SK-N-SH (cell line): Measurements from ENCODE around the gene TMEM170B. TPM values are rescaled to one million over a fixed set of nuclear protein-coding genes. Genes with fewer than 3 reads are reported as not detected.

ENCODE experiments used
- CTCF ChIA-PET: fragments of 300-600, 350-600 bp; formaldehyde crosslinking; extraction: SDS; loops from one replicate; lab custom pipeline; 2021; lab: Yijun Ruan, JAX
- POLR2A ChIA-PET: fragments of 350-600 bp; sonication (Branson Sonifier 250); formaldehyde crosslinking; extraction: SDS; loops from one replicate; lab custom pipeline; 2020; ENCODE audit warnings: antibody characterized with exemption, inconsistent platforms; lab: Yijun Ruan, JAX
- DNase-seq: peaks from one replicate; pipeline ENCODE4 v3.0.0; 2012
- H2AFZ ChIP-seq: fragments of 200-600 bp; sonication (generic); 2 replicates; pipeline ENCODE4 v1.8.1; 2016; ENCODE audit warnings: antibody characterized with exemption, mild to moderate bottlenecking, low read depth
- H3F3A ChIP-seq: fragments of 200-600 bp; sonication (generic); replicated peaks from 2 replicates; pipeline ENCODE3; 2016; ENCODE audit warnings: antibody characterized with exemption, mild to moderate bottlenecking; ENCODE audit not compliant: insufficient read depth
- H3K27ac ChIP-seq, 2 experiments: fragments of 200-500 bp in 1 of 2; fragments of 200-600 bp in 1 of 2; sonication (Bioruptor generic) in 1 of 2; sonication (generic), shearing (Covaris generic) in 1 of 2; 2 replicates each; pipeline versions ENCODE4 v1.5.1 to v1.6.1; 2014 to 2016; ENCODE audit warnings: low read depth in 2 of 2, inconsistent platforms in 1 of 2, low read length in 1 of 2, mild to moderate bottlenecking in 1 of 2, mixed read lengths in 1 of 2
- H3K27me3 ChIP-seq: fragments of 200-600 bp; sonication (generic), shearing (Covaris generic); 2 replicates; pipeline ENCODE4 v1.6.1; 2016; ENCODE audit warnings: mixed run types; ENCODE audit not compliant: insufficient read depth
- H3K36me3 ChIP-seq, 2 experiments: fragments of 200-500 bp in 1 of 2; fragments of 200-600 bp in 1 of 2; sonication (Bioruptor generic) in 1 of 2; sonication (generic) in 1 of 2; replicated peaks in 1 of 2; 2 replicates each; pipeline versions ENCODE3 to v1.5.1; 2014 to 2016; ENCODE audit warnings: low read length in 1 of 2, mild to moderate bottlenecking in 1 of 2; ENCODE audit not compliant: insufficient read depth in 2 of 2, control insufficient read depth in 1 of 2
- H3K4me1 ChIP-seq, 2 experiments: fragments of 200-500 bp in 1 of 2; fragments of 200-600 bp in 1 of 2; sonication (Bioruptor generic) in 1 of 2; sonication (generic), shearing (Covaris generic) in 1 of 2; 2 replicates each; pipeline versions ENCODE4 v1.5.1 to v1.6.1; 2014 to 2016; ENCODE audit warnings: low read depth in 1 of 2, low read length in 1 of 2, mixed run types in 1 of 2; ENCODE audit not compliant: insufficient read depth in 2 of 2, control insufficient read depth in 1 of 2
- H3K4me2 ChIP-seq: fragments of 200-600 bp; sonication (generic), shearing (Covaris generic); 2 replicates; pipeline ENCODE4 v1.6.1; 2017; ENCODE audit warnings: mixed run types
- H3K4me3 ChIP-seq, 2 experiments: fragments of 200-500 bp in 1 of 2; fragments of 200-600 bp in 1 of 2; sonication (Bioruptor generic) in 1 of 2; sonication (generic), shearing (Covaris generic) in 1 of 2; 2 replicates each; pipeline versions ENCODE4 v1.5.1 to v1.8.1; 2014 to 2016; ENCODE audit warnings: low read depth in 2 of 2, inconsistent platforms in 1 of 2, low read length in 1 of 2, mild to moderate bottlenecking in 1 of 2, mixed read lengths in 1 of 2, moderate library complexity in 1 of 2
- H3K79me2 ChIP-seq: fragments of 200-600 bp; sonication (generic); 2 replicates; pipeline ENCODE4 v1.8.1; 2017; ENCODE audit warnings: mild to moderate bottlenecking; ENCODE audit not compliant: insufficient read depth
- H3K9ac ChIP-seq: fragments of 200-600 bp; sonication (generic); 2 replicates; pipeline ENCODE4 v1.6.1; 2017; ENCODE audit warnings: mixed run types
- H3K9me2 ChIP-seq: fragments of 200-600 bp; sonication (generic); 2 replicates; pipeline ENCODE4 v1.6.1; 2017; ENCODE audit warnings: mixed run types
- H3K9me3 ChIP-seq: fragments of 200-600 bp; sonication (generic); 2 replicates; pipeline ENCODE4 v1.6.1; 2017; ENCODE audit warnings: mixed run types, mild to moderate bottlenecking, moderate library complexity
- H4K20me1 ChIP-seq: fragments of 200-600 bp; sonication (generic); 2 replicates; pipeline ENCODE4 v1.6.1; 2017; ENCODE audit warnings: mild to moderate bottlenecking, mixed run types; ENCODE audit not compliant: insufficient read depth
- ELF1 ChIP-seq: IDR thresholded peaks from 2 replicates; pipeline ENCODE4 v1.4.0; 2012
- EZH2phosphoT487 ChIP-seq: fragments of 200-600 bp; sonication (generic); IDR thresholded peaks from 2 replicates; pipeline ENCODE4 v1.6.1; 2017; ENCODE audit warnings: low read depth, mixed run types, mild to moderate bottlenecking, antibody characterized with exemption, moderate library complexity, borderline replicate concordance
- FOXJ3 ChIP-seq: sonication (generic); formaldehyde crosslinking; IDR thresholded peaks from 2 replicates; pipeline ENCODE4 v1.5.1; 2020; ENCODE audit warnings: mild to moderate bottlenecking, missing genetic modification reagents
- FOXM1 ChIP-seq: IDR thresholded peaks from 2 replicates; pipeline ENCODE4 v1.4.0; 2012; ENCODE audit warnings: low read depth, mild to moderate bottlenecking
- GATA2 ChIP-seq: sonication (generic); formaldehyde crosslinking; IDR thresholded peaks from 2 replicates; pipeline ENCODE4 v1.5.0; 2020; ENCODE audit warnings: mild to moderate bottlenecking, missing genetic modification reagents
- JUND ChIP-seq: IDR thresholded peaks from 2 replicates; pipeline ENCODE4 v1.4.0; 2012
- MAX ChIP-seq: IDR thresholded peaks from 2 replicates; pipeline ENCODE4 v1.4.0; 2012; ENCODE audit warnings: low read depth
- PBX3 ChIP-seq: IDR thresholded peaks from 2 replicates; pipeline ENCODE4; 2012
- POLR2AphosphoS5 ChIP-seq: IDR thresholded peaks from 2 replicates; pipeline ENCODE4 v1.6.1; 2012; ENCODE audit warnings: low read depth, low read length
- RAD21 ChIP-seq: IDR thresholded peaks from 2 replicates; pipeline ENCODE4 v1.6.1; 2012; ENCODE audit warnings: mild to moderate bottlenecking, low read length
- RCOR1 ChIP-seq: fragments of 150-350 bp; IDR thresholded peaks from 2 replicates; pipeline ENCODE4 v1.6.1; 2017; ENCODE audit warnings: antibody characterized with exemption, low read length
- RFX5 ChIP-seq: IDR thresholded peaks from 2 replicates; pipeline ENCODE4 v1.6.1; 2012; ENCODE audit warnings: mild to moderate bottlenecking, improper control_type of control experiment, low read length
- TAF1 ChIP-seq: IDR thresholded peaks from 2 replicates; pipeline ENCODE4 v1.6.1; 2012; ENCODE audit warnings: low read depth, mild to moderate bottlenecking, low read length, moderate library complexity, borderline replicate concordance
- YY1 ChIP-seq: IDR thresholded peaks from 2 replicates; pipeline ENCODE4 v1.4.0; 2012; ENCODE audit warnings: low read depth, mild to moderate bottlenecking
- WGBS: methylation state at CpG from one replicate; pipeline ENCODE4 v1.1.6; 2017; ENCODE audit warnings: low lambda C conversion rate; 5-methylcytosine and 5-hydroxymethylcytosine counted together
- polyA plus RNA-seq, 3 experiments: library from polyadenylated mRNA; depleted of rRNA; stranded (reverse); fragments of >200 nt; gene quantifications; 2 replicates each; pipeline ENCODE4 v1.2.3, GENCODE V29; 2012
- TF ChIP-seq, protein P1 (sequence below): fragments of 150-350 bp; IDR thresholded peaks from 2 replicates; pipeline ENCODE4 v1.6.1; 2016; ENCODE audit warnings: mild to moderate bottlenecking, low read depth, low read length
- TF ChIP-seq, protein P2 (sequence below): fragments of 200-600 bp; sonication (generic); IDR thresholded peaks from 2 replicates; pipeline ENCODE4 v1.6.1; 2017; ENCODE audit warnings: antibody characterized with exemption, mild to moderate bottlenecking, moderate library complexity

The TMEM170B gene
- polyA plus RNA-seq, 1 of the 3 experiments (the other 2 are of a cell fraction), result 0.44 TPM

GRCh38 chr6:11495565-11496145 lies 41.9 kb upstream of the TMEM170B start:
- Histone ChIP-seq H3K9me3 (0 out of 2 replicates have a peak, but pooled peaks cover 1% of the 10 kb centered on the region), H3K4me1 (peaks cover 4 to 24% of the 10 kb centered on the region in 2 experiments; a peak in 3 of 4 replicates), H3F3A (peaks cover 3% of the 10 kb centered on the region), H3K9me2 (no peaks in the 10 kb centered on the region), H3K9ac (peak overlapping the region; percentile 48; the same call in 1 of the 2 replicates), H4K20me1 (no peaks in the 10 kb centered on the region), H3K36me3 (no peaks in the 10 kb centered on the region), H3K4me2 (no peak overlapping the region), H3K4me3 (no peak overlapping the region; a peak in 1 of 4 replicates), H3K27ac (peak overlapping the region; percentile 45 to 91), H2AFZ (peak overlapping the region; percentile 64; the same call in 1 of the 2 replicates), H3K27me3 (no peaks in the 10 kb centered on the region), H3K79me2 (no peaks in the 10 kb centered on the region)
- DNase-seq, result no peak
- 49% methylated on average over 4 of the region's 4 CpGs for WGBS
- TF ChIP-seq, protein P1, sequence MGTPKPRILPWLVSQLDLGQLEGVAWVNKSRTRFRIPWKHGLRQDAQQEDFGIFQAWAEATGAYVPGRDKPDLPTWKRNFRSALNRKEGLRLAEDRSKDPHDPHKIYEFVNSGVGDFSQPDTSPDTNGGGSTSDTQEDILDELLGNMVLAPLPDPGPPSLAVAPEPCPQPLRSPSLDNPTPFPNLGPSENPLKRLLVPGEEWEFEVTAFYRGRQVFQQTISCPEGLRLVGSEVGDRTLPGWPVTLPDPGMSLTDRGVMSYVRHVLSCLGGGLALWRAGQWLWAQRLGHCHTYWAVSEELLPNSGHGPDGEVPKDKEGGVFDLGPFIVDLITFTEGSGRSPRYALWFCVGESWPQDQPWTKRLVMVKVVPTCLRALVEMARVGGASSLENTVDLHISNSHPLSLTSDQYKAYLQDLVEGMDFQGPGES, result no peak
- TF ChIP-seq EZH2phosphoT487, result no peak
- TF ChIP-seq PBX3, result 0 out of 2 replicates have a peak, but pooled peaks have one; percentile 10
- TF ChIP-seq GATA2 (CRISPR knock-in tag), result 0 out of 2 replicates have a peak, but pooled peaks have one; percentile 23
- ChIA-PET CTCF (interaction anchor here (0.6 to 6.7 kb wide), 79 partner anchors 8 to 547 kb away, joined by 3 to 181 read pairs (median 6); partner anchors contain the start of gene SMIM13), POLR2A (interaction anchor here (1.2 to 1.6 kb wide), 3 partner anchors 103 to 226 kb away, joined by 3 to 14 read pairs (median 6); no protein-coding TSS in a partner anchor)

DNA sequence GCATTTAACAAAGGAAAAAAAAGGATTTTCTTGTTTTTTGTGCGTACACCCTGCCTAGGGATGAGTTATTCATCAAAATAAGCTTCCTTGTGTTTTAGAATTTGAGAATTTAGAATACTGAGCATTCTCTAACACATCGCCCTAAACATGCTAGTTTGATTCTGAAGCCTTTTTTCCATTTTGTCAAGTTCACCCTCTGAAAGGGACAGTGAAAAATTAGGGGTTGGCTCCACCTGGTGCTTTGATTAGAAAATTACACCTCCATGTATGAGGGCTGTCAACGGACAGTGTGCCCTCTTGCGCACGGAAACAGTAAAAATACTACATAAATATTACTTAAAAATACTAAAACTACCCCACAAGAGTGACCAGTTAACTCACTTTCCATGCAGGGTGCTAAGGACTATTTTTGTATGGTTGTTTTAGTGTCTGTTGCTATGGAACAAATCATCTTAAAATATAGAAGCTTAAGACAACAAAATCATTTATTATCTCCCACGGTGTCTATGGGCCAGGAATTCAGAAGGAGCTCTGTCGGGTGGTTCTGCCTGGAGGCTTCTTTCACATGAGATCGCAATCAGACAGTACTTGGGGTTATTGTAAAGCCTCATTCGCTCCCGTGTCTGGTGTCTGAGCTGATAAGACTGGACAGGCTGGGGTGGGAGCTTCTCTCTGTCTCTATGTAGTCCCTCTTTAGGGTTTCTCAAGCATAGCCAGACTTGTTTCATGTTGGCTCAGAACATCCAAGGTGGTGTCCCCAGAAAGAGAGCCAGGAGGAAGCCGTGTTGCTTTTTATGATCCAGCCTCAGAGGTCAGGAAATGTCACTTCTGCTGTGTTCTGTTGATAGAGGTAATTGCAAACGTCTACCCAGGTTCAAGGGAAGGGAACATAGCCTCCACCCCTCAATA lies 41.1 kb upstream of the TMEM170B start:
- POLR2A ChIA-PET, result interaction anchor here (0.8 to 1.6 kb wide), 7 partner anchors 14 to 325 kb away, joined by 3 to 14 read pairs (median 3); partner anchors contain the start of gene NEDD9
- Histone ChIP-seq H3K9me2 (no peaks in the 10 kb centered on the region), H3K27me3 (no peaks in the 10 kb centered on the region), H3K36me3 (peaks cover 0 to 5% of the 10 kb centered on the region in 2 experiments), H3F3A (peaks cover 3% of the 10 kb centered on the region), H4K20me1 (no peaks in the 10 kb centered on the region), H3K4me3 (no peak overlapping the region; a peak in 1 of 4 replicates), H3K27ac (peak overlapping the region; percentile 45 to 91), H3K9me3 (0 out of 2 replicates have a peak, but pooled peaks cover 5% of the 10 kb centered on the region), H3K4me2 (no peak overlapping the region), H2AFZ (peak overlapping the region; percentile 64), H3K9ac (peak overlapping the region; percentile 48; the same call in 1 of the 2 replicates), H3K4me1 (peaks cover 4 to 24% of the 10 kb centered on the region in 2 experiments; a peak in 3 of 4 replicates), H3K79me2 (no peaks in the 10 kb centered on the region)
- DNase-seq, result peak; percentile 70
- WGBS, result 19% methylated on average over 12 of the region's 12 CpGs
- CTCF ChIA-PET, result interaction anchor here (0.6 to 6.7 kb wide), 115 partner anchors 9 to 986 kb away, joined by 3 to 181 read pairs (median 5); partner anchors contain the start of genes NEDD9 and SMIM13
- no peak for TF ChIP-seq POLR2AphosphoS5
- TF ChIP-seq, protein P1, result no peak
- TF ChIP-seq RFX5, result 0 out of 2 replicates have a peak, but pooled peaks have one; percentile 17
- TF ChIP-seq FOXJ3, result no peak
- no peak for TF ChIP-seq JUND
- no peak for TF ChIP-seq TAF1
- TF ChIP-seq, protein P2, sequence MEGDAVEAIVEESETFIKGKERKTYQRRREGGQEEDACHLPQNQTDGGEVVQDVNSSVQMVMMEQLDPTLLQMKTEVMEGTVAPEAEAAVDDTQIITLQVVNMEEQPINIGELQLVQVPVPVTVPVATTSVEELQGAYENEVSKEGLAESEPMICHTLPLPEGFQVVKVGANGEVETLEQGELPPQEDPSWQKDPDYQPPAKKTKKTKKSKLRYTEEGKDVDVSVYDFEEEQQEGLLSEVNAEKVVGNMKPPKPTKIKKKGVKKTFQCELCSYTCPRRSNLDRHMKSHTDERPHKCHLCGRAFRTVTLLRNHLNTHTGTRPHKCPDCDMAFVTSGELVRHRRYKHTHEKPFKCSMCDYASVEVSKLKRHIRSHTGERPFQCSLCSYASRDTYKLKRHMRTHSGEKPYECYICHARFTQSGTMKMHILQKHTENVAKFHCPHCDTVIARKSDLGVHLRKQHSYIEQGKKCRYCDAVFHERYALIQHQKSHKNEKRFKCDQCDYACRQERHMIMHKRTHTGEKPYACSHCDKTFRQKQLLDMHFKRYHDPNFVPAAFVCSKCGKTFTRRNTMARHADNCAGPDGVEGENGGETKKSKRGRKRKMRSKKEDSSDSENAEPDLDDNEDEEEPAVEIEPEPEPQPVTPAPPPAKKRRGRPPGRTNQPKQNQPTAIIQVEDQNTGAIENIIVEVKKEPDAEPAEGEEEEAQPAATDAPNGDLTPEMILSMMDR, result peak; percentile 96
- no peak for TF ChIP-seq RCOR1
- no peak for TF ChIP-seq ELF1
- no peak for TF ChIP-seq MAX
- peak; percentile 98 for TF ChIP-seq RAD21
- no peak for TF ChIP-seq YY1
- TF ChIP-seq FOXM1, result 0 out of 2 replicates have a peak, but pooled peaks have one; percentile 23
